ENCODE results near the gene GNAS. TPM values are rescaled to one million over a fixed set of nuclear protein-coding genes. Genes with fewer than 3 reads are reported as not detected.
"Not testable (repeated sequence)": the region's sequence is repeated elsewhere in the genome, so short reads cannot be mapped to it uniquely, and the experiment has no call there.

The GNAS gene
- total RNA-seq, 1 donor, result 366 TPM

- no peak for DNase-seq (ENCODE audit: insufficient read length, low spot score, missing footprints)
- no peak overlapping the region for H3K4me3 ChIP-seq (ENCODE audit: insufficient read depth, low read length)
- H3K27ac ChIP-seq (ENCODE audit: low read depth, low read length), result no peak overlapping the region
- H2AFZ ChIP-seq (ENCODE audit: low read length), result no peak overlapping the region
- H3K4me1 ChIP-seq (ENCODE audit: insufficient read depth, low read length), result no peaks in the 10 kb centered on the region
- peaks cover 2% of the 10 kb centered on the region for H4K20me1 ChIP-seq (ENCODE audit: insufficient read depth, low read length)
- no peaks in the 10 kb centered on the region for H3K36me3 ChIP-seq (ENCODE audit: insufficient read depth, low read length)
- TF ChIP-seq CTCF (IDR thresholded peaks at IDR 0.05; ENCODE audit: extremely low read depth, low read depth, low read length), result no peak
- no peak overlapping the region for H3K4me2 ChIP-seq (ENCODE audit: insufficient read depth, low read length)
- peaks cover 10% of the 10 kb centered on the region for H3K27me3 ChIP-seq (ENCODE audit: insufficient read depth, low read length)
- no peaks in the 10 kb centered on the region for H3K9me3 ChIP-seq (ENCODE audit: low read depth, low read length)
- H3K79me2 ChIP-seq (ENCODE audit: insufficient read depth, low read length), result no peaks in the 10 kb centered on the region
Measured at GRCh38 chr20:58942549-58942948, 90.0 kb downstream of the GNAS start.

- Histone ChIP-seq H4K20me1 (ENCODE audit: insufficient read depth, low read length) (no peaks in the 10 kb centered on the region), H3K36me3 (ENCODE audit: insufficient read depth, low read length) (no peaks in the 10 kb centered on the region), H3K79me2 (ENCODE audit: insufficient read depth, low read length) (no peaks in the 10 kb centered on the region), H3K27ac (ENCODE audit: low read depth, low read length) (no peak overlapping the region), H3K4me1 (ENCODE audit: insufficient read depth, low read length) (no peaks in the 10 kb centered on the region), H3K4me3 (ENCODE audit: insufficient read depth, low read length) (no peak overlapping the region), H2AFZ (ENCODE audit: low read length) (no peak overlapping the region), H3K27me3 (ENCODE audit: insufficient read depth, low read length) (no peaks in the 10 kb centered on the region), H3K9me3 (ENCODE audit: low read depth, low read length) (no peaks in the 10 kb centered on the region), H3K4me2 (ENCODE audit: insufficient read depth, low read length) (no peak overlapping the region)
- no peak for DNase-seq (ENCODE audit: insufficient read length, low spot score, missing footprints)
- no peak for TF ChIP-seq CTCF (IDR thresholded peaks at IDR 0.05; ENCODE audit: extremely low read depth, low read depth, low read length)
Measured at GRCh38 chr20:58944610-58945009, 92.1 kb downstream of the GNAS start.

- H3K9me3 ChIP-seq (ENCODE audit: low read depth, low read length), result no peaks in the 10 kb centered on the region
- H3K36me3 ChIP-seq (ENCODE audit: insufficient read depth, low read length), result no peaks in the 10 kb centered on the region
- no peak overlapping the region for H3K27ac ChIP-seq (ENCODE audit: low read depth, low read length)
- no peak for TF ChIP-seq CTCF (IDR thresholded peaks at IDR 0.05; ENCODE audit: extremely low read depth, low read depth, low read length)
- DNase-seq (ENCODE audit: insufficient read length, low spot score, missing footprints), result no peak
- no peak overlapping the region for H3K4me3 ChIP-seq (ENCODE audit: insufficient read depth, low read length)
- H3K79me2 ChIP-seq (ENCODE audit: insufficient read depth, low read length), result no peaks in the 10 kb centered on the region
- H3K4me2 ChIP-seq (ENCODE audit: insufficient read depth, low read length), result no peak overlapping the region
- no peaks in the 10 kb centered on the region for H3K27me3 ChIP-seq (ENCODE audit: insufficient read depth, low read length)
- H3K4me1 ChIP-seq (ENCODE audit: insufficient read depth, low read length), result no peaks in the 10 kb centered on the region
- H4K20me1 ChIP-seq (ENCODE audit: insufficient read depth, low read length), result no peaks in the 10 kb centered on the region
- no peak overlapping the region for H2AFZ ChIP-seq (ENCODE audit: low read length)
Measured at GRCh38 chr20:58945965-58946631, 93.6 kb downstream of the GNAS start.

- H3K4me1 ChIP-seq (ENCODE audit: insufficient read depth, low read length); H3K79me2 ChIP-seq (ENCODE audit: insufficient read depth, low read length); H3K36me3 ChIP-seq (ENCODE audit: insufficient read depth, low read length); DNase-seq (ENCODE audit: insufficient read length, low spot score, missing footprints); H3K27ac ChIP-seq (ENCODE audit: low read depth, low read length); H3K4me2 ChIP-seq (ENCODE audit: insufficient read depth, low read length); H3K4me3 ChIP-seq (ENCODE audit: insufficient read depth, low read length); H3K9me3 ChIP-seq (ENCODE audit: low read depth, low read length); H2AFZ ChIP-seq (ENCODE audit: low read length); H3K27me3 ChIP-seq (ENCODE audit: insufficient read depth, low read length); H4K20me1 ChIP-seq (ENCODE audit: insufficient read depth, low read length): not testable (repeated sequence)
Measured at GRCh38 chr20:58947797-58948388, 95.4 kb downstream of the GNAS start.

Data from osteoblast (primary cell).